IgD-negative memory B cell (primary cell): ENCODE measurements around the gene AIG1. TPM values are rescaled to one million over a fixed set of nuclear protein-coding genes. Genes with fewer than 3 reads are reported as not detected.
"Not testable (repeated sequence)": the region's sequence is repeated elsewhere in the genome, so short reads cannot be mapped to it uniquely, and the experiment has no call there.

ENCODE experiments used
- H3K27ac Mint-ChIP-seq, 3 donors: one replicate each; pipeline ENCODE4 v1.8.0; 2020 to 2022; ENCODE audit warnings: mild to moderate bottlenecking in 3 of 3, mixed read lengths in 3 of 3, moderate library complexity in 1 of 3
- H3K27me3 Mint-ChIP-seq: one replicate; pipeline ENCODE4 v1.8.0; 2021; ENCODE audit warnings: mixed read lengths
- H3K36me3 Mint-ChIP-seq: one replicate; pipeline ENCODE4 v1.8.0; 2020; ENCODE audit warnings: mild to moderate bottlenecking, mixed read lengths
- H3K4me1 Mint-ChIP-seq, 3 donors: one replicate each; pipeline ENCODE4 v1.8.0; 2020 to 2022; ENCODE audit warnings: mixed read lengths in 3 of 3, mild to moderate bottlenecking in 1 of 3
- H3K4me3 Mint-ChIP-seq, 4 donors: one replicate each; pipeline ENCODE4 v1.8.0; 2020 to 2022; ENCODE audit warnings: mild to moderate bottlenecking in 4 of 4, mixed read lengths in 4 of 4, moderate library complexity in 3 of 4
- H3K9me3 Mint-ChIP-seq, 3 donors: one replicate each; pipeline ENCODE4 v1.8.0; 2020 to 2021; ENCODE audit warnings: mixed read lengths in 3 of 3, mild to moderate bottlenecking in 1 of 3
- polyA plus RNA-seq: library from polyadenylated mRNA; unstranded; fragments of 300-500 nt; fragmentation: Illumina TruSeq; gene quantifications from one replicate; pipeline ENCODE4 v1.2.3, GENCODE V29; 2021

Gene AIG1
- polyA plus RNA-seq, 1 donor from 2014 or later, result 23.0 TPM

GRCh38 chr6:143331362-143331761 lies 270.7 kb downstream of the AIG1 start:
- Mint-ChIP-seq H3K4me3 (no peak overlapping the region), H3K4me1 (no peaks in the 10 kb centered on the region), H3K27ac (no peak overlapping the region), H3K36me3 (peaks cover 2% of the 10 kb centered on the region), H3K27me3 (no peaks in the 10 kb centered on the region), H3K9me3 (no peaks in the 10 kb centered on the region)

GRCh38 chr6:143332153-143332845 lies 271.6 kb downstream of the AIG1 start:
- H3K4me3 Mint-ChIP-seq, result no peak overlapping the region
- no peaks in the 10 kb centered on the region for H3K4me1 Mint-ChIP-seq
- no peak overlapping the region for H3K27ac Mint-ChIP-seq
- peaks cover 2% of the 10 kb centered on the region for H3K36me3 Mint-ChIP-seq
- H3K9me3 Mint-ChIP-seq, result no peaks in the 10 kb centered on the region
- H3K27me3 Mint-ChIP-seq, result no peaks in the 10 kb centered on the region

GRCh38 chr6:143333081-143333480 lies 272.4 kb downstream of the AIG1 start:
- H3K36me3 Mint-ChIP-seq, result peaks cover 2% of the 10 kb centered on the region
- H3K27me3 Mint-ChIP-seq, result no peaks in the 10 kb centered on the region
- peaks cover 0 to under 1% (median 0%) of the 10 kb centered on the region in 3 donors for H3K4me1 Mint-ChIP-seq
- no peak overlapping the region for H3K4me3 Mint-ChIP-seq
- H3K9me3 Mint-ChIP-seq, result no peaks in the 10 kb centered on the region
- H3K27ac Mint-ChIP-seq, result no peak overlapping the region

GRCh38 chr6:143333749-143334520 lies 273.2 kb downstream of the AIG1 start:
- Mint-ChIP-seq H3K27me3 (no peaks in the 10 kb centered on the region), H3K4me1 (peaks cover 0 to 2% (median 0%) of the 10 kb centered on the region in 3 donors), H3K36me3 (peaks cover 4% of the 10 kb centered on the region), H3K27ac (no peak overlapping the region), H3K4me3 (no peak overlapping the region), H3K9me3 (no peaks in the 10 kb centered on the region)

- Mint-ChIP-seq H3K27ac (no peak overlapping the region), H3K4me1 (peaks cover 0 to 2% (median 0%) of the 10 kb centered on the region in 3 donors), H3K4me3 (no peak overlapping the region), H3K9me3 (no peaks in the 10 kb centered on the region), H3K27me3 (no peaks in the 10 kb centered on the region), H3K36me3 (peaks cover 1% of the 10 kb centered on the region)
Measured at GRCh38 chr6:143335865-143336264, 275.2 kb downstream of the AIG1 start.

GRCh38 chr6:143336446-143337152 lies 275.9 kb downstream of the AIG1 start:
- H3K27me3 Mint-ChIP-seq, result no peaks in the 10 kb centered on the region

GRCh38 chr6:143337201-143337949 lies 276.7 kb downstream of the AIG1 start:
- Mint-ChIP-seq H3K27ac (peak overlapping the region in 2 of 3 donors; percentile 14 to 21), H3K4me1 (peaks cover 0 to 2% (median 0%) of the 10 kb centered on the region in 3 donors), H3K27me3 (no peaks in the 10 kb centered on the region), H3K36me3 (peaks cover 3% of the 10 kb centered on the region), H3K4me3 (no peak overlapping the region), H3K9me3 (peaks cover 0 to 5% (median 0%) of the 10 kb centered on the region in 3 donors)

More at GRCh38 chr6:143336446-143337152, 275.9 kb downstream of the AIG1 start:
- H3K36me3 Mint-ChIP-seq, result peaks cover 3% of the 10 kb centered on the region
- H3K4me3 Mint-ChIP-seq, result no peak overlapping the region
- H3K9me3 Mint-ChIP-seq, result peaks cover 0 to 4% (median 0%) of the 10 kb centered on the region in 3 donors
- H3K4me1 Mint-ChIP-seq, result peaks cover 0 to 2% (median 0%) of the 10 kb centered on the region in 3 donors
- H3K27ac Mint-ChIP-seq, result peak overlapping the region in 2 of 3 donors; percentile 14 to 21

GRCh38 chr6:143339223-143339622 lies 278.5 kb downstream of the AIG1 start:
- Mint-ChIP-seq H3K4me1 (peaks cover 0 to 2% (median 0%) of the 10 kb centered on the region in 3 donors), H3K4me3 (no peak overlapping the region), H3K9me3 (peaks cover 0 to 5% (median 0%) of the 10 kb centered on the region in 3 donors), H3K27ac (no peak overlapping the region), H3K27me3 (no peaks in the 10 kb centered on the region), H3K36me3 (peaks cover 3% of the 10 kb centered on the region)

GRCh38 chr6:143345477-143345876 lies 284.8 kb downstream of the AIG1 start:
- not testable (repeated sequence) for H3K36me3 Mint-ChIP-seq

GRCh38 chr6:143346004-143346403 lies 285.3 kb downstream of the AIG1 start:
- Mint-ChIP-seq H3K9me3 (peaks cover 0 to 5% (median 0%) of the 10 kb centered on the region in 3 donors), H3K27ac (no peak overlapping the region), H3K4me3 (no peak overlapping the region), H3K4me1 (no peaks in the 10 kb centered on the region), H3K36me3 (peaks cover under 1% of the 10 kb centered on the region), H3K27me3 (no peaks in the 10 kb centered on the region)

More at GRCh38 chr6:143345477-143345876, 284.8 kb downstream of the AIG1 start:
- not testable (repeated sequence) for H3K9me3 Mint-ChIP-seq, H3K27me3 Mint-ChIP-seq, H3K4me3 Mint-ChIP-seq, H3K27ac Mint-ChIP-seq, H3K4me1 Mint-ChIP-seq

- Mint-ChIP-seq H3K4me1 (no peaks in the 10 kb centered on the region), H3K9me3 (peaks cover 2 to 12% (median 6%) of the 10 kb centered on the region in 3 donors), H3K36me3 (peaks cover 2% of the 10 kb centered on the region)
Measured at GRCh38 chr6:143348531-143348930, 287.8 kb downstream of the AIG1 start.

GRCh38 chr6:143349530-143349929 lies 288.8 kb downstream of the AIG1 start:
- no peaks in the 10 kb centered on the region for H3K4me1 Mint-ChIP-seq
- peaks cover 5% of the 10 kb centered on the region for H3K36me3 Mint-ChIP-seq
- H3K9me3 Mint-ChIP-seq, result peaks cover 5 to 12% (median 6%) of the 10 kb centered on the region in 3 donors
- H3K27ac Mint-ChIP-seq, result peak overlapping the region in 1 of 3 donors; percentile 54
- H3K27me3 Mint-ChIP-seq, result no peaks in the 10 kb centered on the region
- H3K4me3 Mint-ChIP-seq, result no peak overlapping the region

More at GRCh38 chr6:143348531-143348930, 287.8 kb downstream of the AIG1 start:
- H3K27ac Mint-ChIP-seq, result no peak overlapping the region
- H3K27me3 Mint-ChIP-seq, result no peaks in the 10 kb centered on the region
- H3K4me3 Mint-ChIP-seq, result no peak overlapping the region

GRCh38 chr6:143356101-143356880 lies 295.6 kb downstream of the AIG1 start:
- Mint-ChIP-seq H3K36me3 (peaks cover 8% of the 10 kb centered on the region), H3K27ac (no peak overlapping the region), H3K4me3 (peak overlapping the region in 1 of 4 donors; percentile 34), H3K27me3 (no peaks in the 10 kb centered on the region), H3K9me3 (peaks cover 6 to 12% (median 8%) of the 10 kb centered on the region in 3 donors), H3K4me1 (no peaks in the 10 kb centered on the region)

- Mint-ChIP-seq H3K27ac (no peak overlapping the region), H3K4me1 (no peaks in the 10 kb centered on the region), H3K27me3 (no peaks in the 10 kb centered on the region), H3K9me3 (peaks cover 5 to 7% (median 6%) of the 10 kb centered on the region in 3 donors), H3K4me3 (no peak overlapping the region), H3K36me3 (peaks cover 6% of the 10 kb centered on the region)
Measured at GRCh38 chr6:143357152-143357551, 296.5 kb downstream of the AIG1 start.
